ENCODE data around the gene PDE8A. TPM values are rescaled to one million over a fixed set of nuclear protein-coding genes. Genes with fewer than 3 reads are reported as not detected.
A peak's percentile ranks its signal among the peaks of the same experiment; 100 is the strongest.

The PDE8A gene
- total RNA-seq, 1 donor from 2014 or later, result 11.4 TPM

- H3K4me1 ChIP-seq, result peaks cover 6% of the 10 kb centered on the region
- H3F3A ChIP-seq (ENCODE audit: low read depth), result peaks cover 29% of the 10 kb centered on the region
- H3K79me2 ChIP-seq (ENCODE audit: low read depth), result no peaks in the 10 kb centered on the region
- peak overlapping the region; percentile 34 for H2AFZ ChIP-seq (replicated peaks)
- DNase-seq (ENCODE audit: low spot score), result peak; percentile 45
- no peaks in the 10 kb centered on the region for H3K9me3 ChIP-seq (ENCODE audit: low read depth)
- Mint-ChIP-seq H3K27me3 (ENCODE audit: insufficient read depth, low read depth) (peaks cover 23% of the 10 kb centered on the region), H3K27ac (no peak overlapping the region), H3K4me1 (peaks cover 20% of the 10 kb centered on the region), H3K36me3 (peaks cover 2% of the 10 kb centered on the region), H3K9me3 (no peaks in the 10 kb centered on the region), H3K4me3 (peak overlapping the region; percentile 90)
- peaks cover 70% of the 10 kb centered on the region for H3K27me3 ChIP-seq
- H3K36me3 ChIP-seq, result no peaks in the 10 kb centered on the region
- TF ChIP-seq CTCF (IDR thresholded peaks at IDR 0.05), result no peak
- TF ChIP-seq EZH2phosphoT487 (IDR thresholded peaks at IDR 0.05), result peak; percentile 59
- peak overlapping the region; percentile 80 for H3K4me2 ChIP-seq
- no peak overlapping the region for H3K27ac ChIP-seq
- H4K20me1 ChIP-seq (ENCODE audit: low read depth), result peaks cover 16% of the 10 kb centered on the region
- H3K4me3 ChIP-seq, result peak overlapping the region; percentile 62
- no peak overlapping the region for H3K9ac ChIP-seq
Measured at GRCh38 chr15:84979651-84980050, 2.0 kb upstream of the PDE8A start.

- Mint-ChIP-seq H3K4me3 (peak overlapping the region; percentile 90), H3K9me3 (no peaks in the 10 kb centered on the region), H3K4me1 (peaks cover 20% of the 10 kb centered on the region), H3K36me3 (peaks cover 2% of the 10 kb centered on the region), H3K27me3 (ENCODE audit: insufficient read depth, low read depth) (peaks cover 23% of the 10 kb centered on the region), H3K27ac (no peak overlapping the region)
- H3K27ac ChIP-seq, result no peak overlapping the region
- peaks cover 77% of the 10 kb centered on the region for H3K27me3 ChIP-seq
- peak overlapping the region; percentile 80 for H3K4me2 ChIP-seq
- H3K4me3 ChIP-seq, result peak overlapping the region; percentile 62
- H2AFZ ChIP-seq (replicated peaks), result peak overlapping the region; percentile 94
- no peaks in the 10 kb centered on the region for H3K36me3 ChIP-seq
- peaks cover 29% of the 10 kb centered on the region for H3F3A ChIP-seq (ENCODE audit: low read depth)
- no peaks in the 10 kb centered on the region for H3K9me3 ChIP-seq (ENCODE audit: low read depth)
- H3K9ac ChIP-seq, result no peak overlapping the region
- peaks cover 16% of the 10 kb centered on the region for H4K20me1 ChIP-seq (ENCODE audit: low read depth)
- H3K4me1 ChIP-seq, result peaks cover 6% of the 10 kb centered on the region
- TF ChIP-seq EZH2 (IDR thresholded peaks at IDR 0.05) (peak; percentile 87), CTCF (IDR thresholded peaks at IDR 0.05) (no peak), EZH2phosphoT487 (IDR thresholded peaks at IDR 0.05) (peak; percentile 50)
- DNase-seq (ENCODE audit: low spot score), result peak; percentile 91
- H3K79me2 ChIP-seq (ENCODE audit: low read depth), result no peaks in the 10 kb centered on the region
Measured at GRCh38 chr15:84980196-84981053, 1.2 kb upstream of the PDE8A start.

GRCh38 chr15:84981054-84981710 is 474 bp upstream of the PDE8A start:
- peaks cover 23% of the 10 kb centered on the region for H3K27me3 Mint-ChIP-seq (ENCODE audit: insufficient read depth, low read depth)
- Histone ChIP-seq H2AFZ (replicated peaks) (peak overlapping the region; percentile 94), H3K9ac (no peak overlapping the region), H3K27me3 (peaks cover 77% of the 10 kb centered on the region), H3K4me2 (peak overlapping the region; percentile 80), H4K20me1 (ENCODE audit: low read depth) (peaks cover 16% of the 10 kb centered on the region), H3K4me1 (peaks cover 6% of the 10 kb centered on the region), H3K27ac (no peak overlapping the region), H3K4me3 (peak overlapping the region; percentile 62), H3K36me3 (no peaks in the 10 kb centered on the region), H3K79me2 (ENCODE audit: low read depth) (no peaks in the 10 kb centered on the region), H3F3A (ENCODE audit: low read depth) (peaks cover 29% of the 10 kb centered on the region), H3K9me3 (ENCODE audit: low read depth) (no peaks in the 10 kb centered on the region)
- peak; percentile 95 for DNase-seq (ENCODE audit: low spot score)
- no peaks in the 10 kb centered on the region for H3K9me3 Mint-ChIP-seq
- TF ChIP-seq CTCF (IDR thresholded peaks at IDR 0.05), result peak; percentile 25
- TF ChIP-seq EZH2phosphoT487 (IDR thresholded peaks at IDR 0.05), result no peak
- TF ChIP-seq EZH2 (IDR thresholded peaks at IDR 0.05), result peak; percentile 55
- peak overlapping the region; percentile 90 for H3K4me3 Mint-ChIP-seq
- H3K36me3 Mint-ChIP-seq, result peaks cover 2% of the 10 kb centered on the region
- no peak overlapping the region for H3K27ac Mint-ChIP-seq
- peaks cover 20% of the 10 kb centered on the region for H3K4me1 Mint-ChIP-seq

Data from neural progenitor cell (in vitro differentiated cells).